HG03097 (cell line): ENCODE data around the gene PABPC1L2B.
"Not testable (repeated sequence)": the region's sequence is repeated elsewhere in the genome, so short reads cannot be mapped to it uniquely, and the experiment has no call there.

Source experiments
- ATAC-seq: cut with Tn5 transposase; IDR thresholded peaks from one replicate; pipeline ENCODE4 v1.9.1; 2021; ENCODE audit not compliant: unreplicated experiment, low FRiP score

Gene PABPC1L2B

DNA sequence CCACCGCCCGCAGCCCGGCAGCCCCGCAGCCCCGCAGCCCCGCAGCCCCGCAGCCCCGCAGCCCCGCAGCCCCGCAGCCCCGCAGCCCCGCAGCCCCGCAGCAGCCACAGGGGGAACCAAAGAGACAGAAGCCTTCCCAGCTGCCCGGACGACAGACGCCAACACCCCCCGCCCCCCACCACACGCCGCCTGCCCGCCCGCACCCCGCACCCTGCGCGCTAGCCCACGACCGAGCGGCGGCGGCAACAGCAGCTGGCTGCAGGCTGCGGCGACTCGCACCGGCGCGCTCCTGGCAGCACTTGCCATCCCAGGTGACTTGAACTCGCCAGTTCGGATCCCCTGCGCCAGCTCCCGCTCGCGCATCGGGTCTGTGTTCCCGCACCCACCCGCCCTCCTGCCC is at the start of gene PABPC1L2B:
Gene PABPC1L2B (plus strand): TSS at position 207 of the 400 bp plus-strand sequence. CDS start 704 bp downstream, outside the sequence.
- not testable (repeated sequence) for ATAC-seq

DNA sequence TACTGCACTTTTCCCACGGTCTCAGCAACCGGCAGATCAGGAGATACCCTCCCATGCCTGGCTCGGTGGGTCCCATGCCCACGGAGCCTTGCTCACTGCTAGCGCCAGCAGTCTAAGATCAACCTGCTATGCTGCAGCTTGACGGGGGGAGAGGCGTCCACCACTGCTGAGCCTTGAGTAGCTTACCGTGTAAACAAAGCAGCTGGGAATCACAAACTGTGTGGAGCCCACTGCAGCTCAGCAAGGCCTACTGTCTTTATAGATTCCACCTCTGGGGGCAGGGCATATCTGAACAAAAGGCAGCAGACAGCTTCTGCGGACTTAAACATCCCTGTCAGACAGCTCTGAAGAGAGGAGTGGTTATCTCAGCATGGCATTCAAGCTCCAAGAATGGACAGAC is 42.8 kb upstream of the PABPC1L2B start:
- ATAC-seq = not testable (repeated sequence)

DNA sequence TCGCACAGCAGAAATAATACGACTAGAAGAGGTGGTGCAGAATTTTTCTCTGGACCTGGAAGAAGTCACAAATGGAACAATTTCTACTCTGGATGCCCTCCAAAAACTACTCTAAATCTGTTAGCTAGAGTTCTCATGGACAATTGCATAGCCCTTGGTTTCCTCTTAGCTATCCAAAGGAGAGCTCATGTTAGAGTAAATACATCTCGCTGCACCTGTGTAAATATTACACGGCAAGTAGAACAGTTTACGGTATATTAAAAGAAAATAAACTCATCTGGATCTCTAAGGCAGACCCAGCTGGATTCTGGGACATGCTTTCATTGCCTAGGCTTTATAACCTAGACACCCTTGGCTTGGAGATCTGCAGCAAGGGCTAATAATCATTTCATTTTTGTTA is 30.9 kb upstream of the PABPC1L2B start:
- not testable (repeated sequence) for ATAC-seq

DNA sequence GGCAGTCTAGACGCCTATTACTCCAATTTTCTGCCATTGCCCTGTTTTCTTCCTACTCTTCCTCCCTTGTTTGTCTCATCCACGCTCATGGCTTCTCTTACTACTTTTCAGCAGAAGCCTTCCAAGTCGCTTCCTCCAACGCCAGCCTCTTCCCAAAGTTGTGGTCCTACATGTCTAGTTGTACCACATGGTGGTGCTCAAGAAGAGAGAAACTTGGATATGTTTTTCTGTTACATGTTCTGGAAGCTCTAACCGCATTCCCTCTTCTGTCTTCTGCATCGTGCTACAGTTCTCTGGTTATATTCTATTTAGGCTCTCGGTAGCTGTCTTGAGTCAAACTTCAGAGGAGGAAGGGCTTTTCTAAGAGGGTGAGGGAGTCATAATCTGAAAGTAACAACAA is 27.9 kb upstream of the PABPC1L2B start:
- ATAC-seq = not testable (repeated sequence)

DNA sequence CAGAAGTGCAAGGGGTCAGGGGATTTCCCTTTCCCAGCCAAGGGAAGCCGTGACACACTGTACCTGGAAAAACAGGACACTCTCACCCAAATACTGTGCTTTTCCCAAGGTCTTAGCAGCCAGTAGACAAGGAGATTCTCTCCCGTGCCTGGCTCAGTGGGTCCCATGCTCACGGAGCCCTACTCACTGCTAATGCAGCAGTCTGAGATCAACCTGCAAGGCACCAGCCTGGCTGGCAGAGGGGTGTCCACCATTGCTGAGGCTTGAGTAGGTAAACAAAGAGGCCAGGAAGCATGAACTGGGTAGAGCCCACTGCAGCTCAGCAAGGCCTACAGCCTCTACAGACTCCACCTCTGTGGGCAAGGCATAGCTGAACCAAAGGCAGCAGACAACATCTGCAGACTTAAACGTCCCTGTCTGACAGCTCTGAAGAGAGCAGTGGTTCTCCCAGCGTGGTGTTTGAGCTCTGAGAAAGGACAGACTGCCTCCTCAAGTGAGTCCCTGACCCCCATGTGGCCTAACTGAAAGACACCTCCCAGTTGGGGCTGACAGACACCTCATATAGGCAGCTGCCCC is 21.8 kb upstream of the PABPC1L2B start:
- not testable (repeated sequence) for ATAC-seq

DNA sequence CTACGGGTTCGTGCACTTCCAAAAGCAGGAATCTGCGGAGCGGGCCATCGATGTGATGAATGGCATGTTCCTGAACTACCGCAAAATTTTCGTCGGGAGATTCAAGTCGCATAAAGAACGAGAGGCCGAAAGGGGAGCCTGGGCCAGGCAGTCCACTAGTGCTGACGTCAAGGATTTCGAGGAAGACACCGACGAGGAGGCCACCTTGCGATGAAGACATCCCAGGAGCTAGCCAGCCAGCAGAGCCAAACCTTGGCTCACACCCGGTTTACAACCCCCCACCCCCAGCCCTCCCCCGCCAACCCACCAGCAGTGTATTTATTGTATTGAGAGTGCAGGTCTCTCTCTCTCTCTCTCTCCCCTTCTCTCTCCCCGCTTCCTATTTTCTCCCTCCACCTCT is 1.3 kb downstream of the PABPC1L2B start:
- not testable (repeated sequence) for ATAC-seq

DNA sequence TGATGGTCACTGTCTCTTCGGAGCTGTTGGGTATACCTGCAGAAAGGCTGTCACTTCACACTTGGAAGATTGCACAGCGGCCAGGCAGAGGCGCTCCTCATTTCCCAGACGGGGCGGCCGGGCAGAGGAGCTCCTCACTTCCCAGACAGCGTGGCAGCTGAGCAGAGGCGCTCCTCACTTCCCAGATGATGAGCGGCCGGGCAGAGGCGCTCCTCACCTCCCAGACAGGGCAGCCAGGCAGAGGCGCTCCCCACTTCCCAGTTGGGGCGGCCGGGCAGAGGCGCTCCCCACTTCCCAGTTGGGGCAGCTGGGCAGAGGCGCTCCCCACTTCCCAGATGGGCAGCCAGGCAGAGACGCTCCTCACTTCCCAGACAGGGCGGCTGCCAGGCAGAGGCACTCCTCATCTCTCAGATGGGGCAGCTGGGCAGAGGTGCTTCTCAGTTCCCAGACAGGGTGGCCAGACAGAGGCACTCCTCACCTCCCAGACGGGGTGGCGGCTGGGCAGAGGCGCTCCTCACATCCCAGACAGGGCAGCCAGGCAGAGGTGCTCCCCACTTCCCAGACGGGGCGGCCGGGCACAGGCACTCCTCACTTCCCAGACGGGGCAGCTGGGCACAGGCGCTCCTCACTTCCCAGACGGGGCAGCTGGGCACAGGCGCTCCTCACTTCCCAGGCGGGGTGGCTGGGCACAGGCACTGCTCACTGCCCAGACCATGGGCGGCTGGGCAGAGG is 18.8 kb downstream of the PABPC1L2B start:
- ATAC-seq = no peak

DNA sequence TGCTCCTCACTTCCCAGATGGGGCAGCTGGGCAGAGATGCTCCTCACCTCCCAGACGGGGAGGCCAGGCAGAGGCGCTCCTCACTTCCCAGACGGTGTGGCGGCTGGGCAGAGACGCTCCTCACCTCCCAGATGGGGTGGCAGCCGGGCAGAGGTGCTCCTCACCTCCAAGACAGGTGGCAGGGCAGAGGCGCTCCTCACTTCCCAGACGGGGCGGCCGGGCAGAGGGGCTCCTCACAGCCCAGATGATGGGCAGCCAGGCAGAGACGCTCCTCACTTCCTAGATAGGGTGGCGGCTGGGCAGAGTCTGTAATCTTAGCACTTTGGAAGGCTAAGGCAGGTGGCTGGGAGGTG is 19.3 kb downstream of the PABPC1L2B start:
- ATAC-seq = not testable (repeated sequence)

DNA sequence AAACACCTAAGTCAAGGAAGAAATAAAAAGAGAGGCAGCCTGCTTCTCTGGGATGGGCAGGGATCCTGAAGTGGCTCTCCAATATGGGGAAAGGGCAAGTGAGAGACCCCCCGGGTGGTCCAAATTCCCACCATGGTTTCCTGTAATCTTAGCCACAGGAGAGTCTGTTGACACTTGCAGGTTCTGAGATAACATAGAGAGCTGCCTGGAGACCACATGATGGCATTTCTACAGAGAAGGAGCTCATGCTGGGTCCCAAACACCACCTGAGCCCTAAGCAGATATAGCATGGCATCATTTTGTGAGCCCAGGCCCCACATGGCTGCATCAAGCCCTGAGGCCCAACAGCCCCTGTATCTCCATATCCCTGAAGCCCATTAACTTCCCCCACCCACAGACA is 26.1 kb downstream of the PABPC1L2B start:
- ATAC-seq = no peak
